SK-N-MC (cell line): ENCODE measurements around the gene ACP7.

Experiments
- EZH2 ChIP-seq: fragments of 200-600 bp; sonication (generic); IDR thresholded peaks from one replicate; pipeline ENCODE4 v1.6.1; 2017; ENCODE audit warnings: antibody characterized with exemption
- FOXP2 ChIP-seq: optimal IDR thresholded peaks from 2 replicates; pipeline ENCODE3; 2011; ENCODE audit warnings: mild to moderate bottlenecking, moderate library complexity; ENCODE audit not compliant: insufficient read depth; ENCODE audit errors: extremely low read length, control extremely low read depth
- POLR2AphosphoS5 ChIP-seq: IDR thresholded peaks from 2 replicates; pipeline ENCODE4 v1.6.1; 2012; ENCODE audit warnings: mild to moderate bottlenecking, low read depth, low read length, borderline replicate concordance

DNA sequence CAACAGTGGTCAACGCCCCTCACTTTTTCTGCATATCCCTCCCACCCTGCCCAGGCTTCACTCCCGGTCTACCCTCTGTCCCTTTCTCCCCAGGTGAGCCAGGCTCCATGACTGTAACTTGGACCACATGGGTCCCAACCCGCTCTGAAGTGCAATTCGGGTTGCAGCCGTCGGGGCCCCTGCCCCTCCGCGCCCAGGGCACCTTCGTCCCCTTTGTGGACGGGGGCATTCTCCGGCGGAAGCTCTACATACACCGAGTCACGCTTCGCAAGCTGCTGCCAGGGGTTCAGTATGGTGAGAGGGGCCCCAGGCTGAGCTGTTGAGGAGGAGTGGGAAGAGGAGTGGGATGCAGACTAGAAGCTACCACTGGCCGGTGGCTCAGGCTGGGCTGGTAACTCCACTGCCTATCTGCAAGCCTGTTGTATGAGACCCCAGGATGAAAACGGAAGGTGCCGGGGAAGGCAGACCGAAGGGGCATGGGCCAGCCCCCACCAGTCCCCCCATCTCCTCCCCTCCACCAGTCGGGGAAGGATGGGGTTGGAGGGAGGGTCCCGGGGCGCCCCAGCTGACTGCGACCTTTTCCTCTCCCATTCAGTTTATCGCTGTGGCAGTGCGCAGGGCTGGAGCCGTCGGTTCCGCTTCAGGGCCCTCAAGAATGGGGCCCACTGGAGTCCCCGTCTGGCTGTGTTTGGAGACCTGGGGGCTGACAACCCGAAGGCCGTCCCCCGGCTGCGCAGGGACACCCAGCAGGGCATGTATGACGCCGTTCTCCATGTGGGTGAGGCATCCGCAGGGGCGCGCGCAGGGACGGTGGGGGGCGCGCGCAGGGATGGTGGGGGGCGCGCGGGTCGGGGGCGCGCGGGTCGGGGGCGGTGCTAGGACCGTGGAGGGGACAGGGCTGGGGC, 14.4 kb downstream of the ACP7 start:
- TF ChIP-seq EZH2 (no peak), POLR2AphosphoS5 (no peak), FOXP2 (no peak)
